Measurements from ENCODE around the gene DNAJB11. TPM values are rescaled to one million over a fixed set of nuclear protein-coding genes. Genes with fewer than 3 reads are reported as not detected.
A peak's percentile ranks its signal among the peaks of the same experiment; 100 is the strongest.

The DNAJB11 gene
- total RNA-seq, 1 experiment from 2014 or later: 54.3 TPM

DNA sequence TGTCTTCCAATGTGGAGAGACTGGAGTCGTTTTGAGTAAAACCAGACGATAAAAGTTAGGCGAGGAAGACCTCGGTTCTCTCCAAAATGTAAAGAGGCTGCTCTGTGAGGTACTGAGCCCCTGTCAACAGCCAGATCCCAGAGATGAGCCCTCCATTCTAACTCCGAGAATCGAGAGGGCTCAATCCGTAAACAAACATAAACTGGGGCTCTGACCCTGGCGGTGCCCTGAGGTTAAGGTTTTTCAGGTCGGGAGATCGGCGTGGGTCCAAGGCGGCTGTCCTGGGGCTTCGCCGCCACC is 3.8 kb upstream of the DNAJB11 start:
- CTCF ChIA-PET: interaction anchor here (1.0 to 3.4 kb wide), 2 partner anchors 26 to 50 kb away, joined by 5 to 12 read pairs; no protein-coding TSS in a partner anchor
- Histone ChIP-seq H3K9me2 (ENCODE audit: insufficient read depth) (no peaks in the 10 kb centered on the region), H2AFZ (ENCODE audit: low read depth, low read length, poor library complexity, severe bottlenecking) (peak overlapping the region; percentile 53), H3K9ac (ENCODE audit: low read length) (peak overlapping the region; percentile 90), H3K4me3 (replicated peaks in 1 of 2; ENCODE audit: low read depth in 1 of 2, low read length in 2 of 2) (peak overlapping the region; percentile 91 to 95), H4K20me1 (ENCODE audit: insufficient read depth) (no peaks in the 10 kb centered on the region), H3K27ac (ENCODE audit: low read depth, low read length) (peak overlapping the region; percentile 71), H3K27me3 (ENCODE audit: insufficient read depth, low read length) (no peaks in the 10 kb centered on the region), H3K36me3 (ENCODE audit: control insufficient read depth in 1 of 2, insufficient read depth in 2 of 2, low read length in 2 of 2) (peaks cover 3 to 14% of the 10 kb centered on the region in 2 experiments; a peak in 2 of 4 replicates), H3K79me2 (ENCODE audit: insufficient read depth, low read length) (peaks cover 74% of the 10 kb centered on the region), H3K4me1 (ENCODE audit: control insufficient read depth in 1 of 2, insufficient read depth in 2 of 2, low read length in 2 of 2) (peaks cover 11 to 30% of the 10 kb centered on the region in 2 experiments), H3K9me3 (ENCODE audit: control insufficient read depth in 1 of 2, insufficient read depth in 1 of 2, low read depth in 1 of 2, low read length in 2 of 2) (no peaks in the 10 kb centered on the region), H3K4me2 (ENCODE audit: low read length) (peak overlapping the region; percentile 93)
- POLR2A ChIA-PET: interaction anchor here (1.3 kb wide), 1 partner anchor 24 kb away, joined by 3 read pairs; no protein-coding TSS in a partner anchor
- DNase-seq (ENCODE audit: low read depth, low spot score) (no peak), ATAC-seq (no peak)
- TF ChIP-seq POLR2A (IDR thresholded peaks at IDR 0.05; ENCODE audit: borderline replicate concordance, extremely low read depth, insufficient read depth, insufficient read length) (no peak), TCF7L2 (IDR thresholded peaks at IDR 0.05; ENCODE audit: borderline replicate concordance, extremely low read depth, insufficient read depth, insufficient read length) (no peak), JUND (IDR thresholded peaks at IDR 0.05) (no peak)
- TF ChIP-seq, protein P1, sequence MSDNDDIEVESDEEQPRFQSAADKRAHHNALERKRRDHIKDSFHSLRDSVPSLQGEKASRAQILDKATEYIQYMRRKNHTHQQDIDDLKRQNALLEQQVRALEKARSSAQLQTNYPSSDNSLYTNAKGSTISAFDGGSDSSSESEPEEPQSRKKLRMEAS (IDR thresholded peaks at IDR 0.05): no peak
- no TSS peak for BruUV-seq (replicated peaks)
- RAD21 ChIA-PET (ENCODE audit: low non-redundant PET in 1 of 2, low total read pairs in 2 of 2, uncharacterized antibody in 2 of 2, unreplicated experiment in 2 of 2): no interaction called here
- intact Hi-C loops (cut with micrococcal nuclease): loop anchor here (5.0 kb wide), 1 partner anchor 241 kb away; the partner anchor contains the start of gene RFC4

DNA sequence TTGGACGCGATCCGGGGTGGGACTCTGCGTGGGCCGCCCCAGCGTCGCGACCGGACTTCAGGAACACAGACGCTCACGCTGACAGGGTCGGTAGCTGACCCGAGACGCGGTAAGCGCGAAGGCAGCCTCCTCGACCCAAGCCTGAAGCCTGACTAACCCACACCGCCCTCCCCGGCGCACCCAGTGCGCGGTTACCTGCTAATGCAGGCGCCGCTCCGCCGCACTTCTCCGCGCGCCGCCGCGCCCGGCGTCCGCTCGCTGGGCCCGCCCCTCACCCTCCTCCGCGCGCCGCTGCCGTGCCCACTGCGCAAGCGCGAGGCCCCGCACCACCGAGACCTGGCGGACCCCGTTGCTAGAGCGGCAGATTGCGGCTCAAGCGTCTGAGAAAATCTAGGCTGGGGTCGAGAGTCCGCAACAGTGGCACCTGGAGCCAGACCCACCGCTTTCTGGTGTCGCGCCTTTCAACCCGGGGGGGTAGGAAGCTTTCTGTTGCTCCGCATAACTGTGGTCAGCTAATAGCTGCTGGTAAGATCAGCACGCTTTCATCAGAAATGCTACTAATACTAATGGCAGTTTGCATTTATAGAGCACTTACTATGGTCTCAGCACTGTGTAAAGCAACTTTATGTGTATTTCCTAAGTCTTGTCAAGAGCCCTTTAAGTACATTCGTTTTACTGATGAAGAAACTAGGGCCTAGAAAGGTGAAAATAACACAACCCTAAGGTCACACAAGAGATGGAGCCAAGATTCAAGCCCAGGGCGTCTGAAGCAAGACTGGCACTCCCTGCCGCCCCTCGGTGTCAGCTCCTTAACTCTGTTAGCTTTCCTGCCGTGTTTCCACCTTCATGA is 3.2 kb upstream of the DNAJB11 start, which contains the start of gene TBCCD1:
TBCCD1 (minus strand) TSS at position 268 of the 850 bp plus-strand sequence. CDS start 3,010 bp downstream, outside the sequence.
- RAD21 ChIA-PET (ENCODE audit: low non-redundant PET in 1 of 2, low total read pairs in 2 of 2, uncharacterized antibody in 2 of 2, unreplicated experiment in 2 of 2): no interaction called here
- CTCF ChIA-PET: interaction anchor here (1.3 to 3.4 kb wide), 2 partner anchors 49 to 624 kb away, joined by 3 to 12 read pairs; no protein-coding TSS in a partner anchor
- DNase-seq (ENCODE audit: low read depth, low spot score) (peak; percentile 83), ATAC-seq (peak; percentile 56)
- peak within 1 kb of the TSS; percentile 71 for H3K27ac ChIP-seq (ENCODE audit: low read depth, low read length)
- peak within 1 kb of the TSS; percentile 91 to 95 for H3K4me3 ChIP-seq (replicated peaks in 1 of 2; ENCODE audit: low read depth in 1 of 2, low read length in 2 of 2)
- TSS peak; percentile 29 for BruUV-seq (replicated peaks)
- TF ChIP-seq ELF1 (IDR thresholded peaks at IDR 0.05; ENCODE audit: borderline replicate concordance, low read depth) (no peak), YY1 (IDR thresholded peaks at IDR 0.05; ENCODE audit: extremely low read depth, insufficient replicate concordance, low read depth, low read length) (peak; percentile 53), POLR2A (IDR thresholded peaks at IDR 0.05; ENCODE audit: borderline replicate concordance, extremely low read depth, insufficient read depth, insufficient read length) (peak; percentile 91), SRF (IDR thresholded peaks at IDR 0.05; ENCODE audit: low read depth) (peak; percentile 26; the same call in 1 of the 2 replicates), RAD21 (IDR thresholded peaks at IDR 0.05; ENCODE audit: low read depth) (no peak), ZFX (IDR thresholded peaks at IDR 0.05) (peak; percentile 32; the same call in 1 of the 2 replicates), SIN3A (IDR thresholded peaks at IDR 0.05; ENCODE audit: low read depth) (peak; percentile 91), POLR2AphosphoS5 (IDR thresholded peaks at IDR 0.05; ENCODE audit: low read depth, low read length) (peak; percentile 99), FOSL1 (IDR thresholded peaks at IDR 0.05; ENCODE audit: low read depth) (no peak), EZH2phosphoT487 (IDR thresholded peaks at IDR 0.05; ENCODE audit: borderline replicate concordance) (no peak), CBX3 (IDR thresholded peaks at IDR 0.05; ENCODE audit: low read depth) (peak; percentile 82), CEBPB (IDR thresholded peaks at IDR 0.05; ENCODE audit: low read depth) (no peak), EGR1 (IDR thresholded peaks at IDR 0.05; ENCODE audit: low read depth) (peak; percentile 44), JUND (IDR thresholded peaks at IDR 0.05) (no peak)
- TF ChIP-seq, protein P1 (IDR thresholded peaks at IDR 0.05): peak; percentile 68
- TF ChIP-seq, protein P2, sequence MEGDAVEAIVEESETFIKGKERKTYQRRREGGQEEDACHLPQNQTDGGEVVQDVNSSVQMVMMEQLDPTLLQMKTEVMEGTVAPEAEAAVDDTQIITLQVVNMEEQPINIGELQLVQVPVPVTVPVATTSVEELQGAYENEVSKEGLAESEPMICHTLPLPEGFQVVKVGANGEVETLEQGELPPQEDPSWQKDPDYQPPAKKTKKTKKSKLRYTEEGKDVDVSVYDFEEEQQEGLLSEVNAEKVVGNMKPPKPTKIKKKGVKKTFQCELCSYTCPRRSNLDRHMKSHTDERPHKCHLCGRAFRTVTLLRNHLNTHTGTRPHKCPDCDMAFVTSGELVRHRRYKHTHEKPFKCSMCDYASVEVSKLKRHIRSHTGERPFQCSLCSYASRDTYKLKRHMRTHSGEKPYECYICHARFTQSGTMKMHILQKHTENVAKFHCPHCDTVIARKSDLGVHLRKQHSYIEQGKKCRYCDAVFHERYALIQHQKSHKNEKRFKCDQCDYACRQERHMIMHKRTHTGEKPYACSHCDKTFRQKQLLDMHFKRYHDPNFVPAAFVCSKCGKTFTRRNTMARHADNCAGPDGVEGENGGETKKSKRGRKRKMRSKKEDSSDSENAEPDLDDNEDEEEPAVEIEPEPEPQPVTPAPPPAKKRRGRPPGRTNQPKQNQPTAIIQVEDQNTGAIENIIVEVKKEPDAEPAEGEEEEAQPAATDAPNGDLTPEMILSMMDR (IDR thresholded peaks at IDR 0.05 in 2 of 3, conservative IDR thresholded peaks at IDR 0.05 in 1 of 3; ENCODE audit: borderline replicate concordance in 1 of 3, insufficient read depth in 1 of 3, low read depth in 2 of 3, low read length in 2 of 3): no peak
- peak within 1 kb of the TSS; percentile 93 for H3K4me2 ChIP-seq (ENCODE audit: low read length)
- no peaks in the 10 kb centered on the region for H4K20me1 ChIP-seq (ENCODE audit: insufficient read depth)
- H3K27me3 ChIP-seq (ENCODE audit: insufficient read depth, low read length): no peaks in the 10 kb centered on the region
- H3K79me2 ChIP-seq (ENCODE audit: insufficient read depth, low read length): peaks cover 72% of the 10 kb centered on the region
- no peaks in the 10 kb centered on the region for H3K9me3 ChIP-seq (ENCODE audit: control insufficient read depth in 1 of 2, insufficient read depth in 1 of 2, low read depth in 1 of 2, low read length in 2 of 2)
- no peaks in the 10 kb centered on the region for H3K9me2 ChIP-seq (ENCODE audit: insufficient read depth)
- peaks cover 3 to 12% of the 10 kb centered on the region in 2 experiments; a peak in 2 of 4 replicates for H3K36me3 ChIP-seq (ENCODE audit: control insufficient read depth in 1 of 2, insufficient read depth in 2 of 2, low read length in 2 of 2)
- intact Hi-C loops (cut with micrococcal nuclease): loop anchor here (5.0 kb wide), 1 partner anchor 240 kb away; the partner anchor contains the start of gene RFC4
- H3K4me1 ChIP-seq (ENCODE audit: control insufficient read depth in 1 of 2, insufficient read depth in 2 of 2, low read length in 2 of 2): peaks cover 11 to 32% of the 10 kb centered on the region in 2 experiments
- H3K9ac ChIP-seq (ENCODE audit: low read length): peak within 1 kb of the TSS; percentile 90
- H2AFZ ChIP-seq (ENCODE audit: low read depth, low read length, poor library complexity, severe bottlenecking): peak within 1 kb of the TSS; percentile 53
- POLR2A ChIA-PET: interaction anchor here (0.5 to 1.3 kb wide), 3 partner anchors 25 to 217 kb away, joined by 3 read pairs; no protein-coding TSS in a partner anchor

Measured in HCT116 (cell line).